Fibroblast of pulmonary artery (primary cell): Measurements from ENCODE around the gene JKAMP.

Experiments
- DNase-seq: peaks from one replicate; pipeline ENCODE4 v3.0.0-alpha.2; 2010; ENCODE audit warnings: low read depth
- H3K4me3 ChIP-seq: replicated peaks from 2 replicates; pipeline ENCODE4 v1.5.1; 2011; ENCODE audit warnings: low read depth, mild to moderate bottlenecking, control low read depth, low read length, moderate library complexity
- TF ChIP-seq, protein P1 (sequence below): IDR thresholded peaks from 2 replicates; pipeline ENCODE4 v1.5.1; 2011; ENCODE audit warnings: mild to moderate bottlenecking, control low read depth, low read length, inconsistent platforms; ENCODE audit errors: missing control alignments

The JKAMP gene

DNA sequence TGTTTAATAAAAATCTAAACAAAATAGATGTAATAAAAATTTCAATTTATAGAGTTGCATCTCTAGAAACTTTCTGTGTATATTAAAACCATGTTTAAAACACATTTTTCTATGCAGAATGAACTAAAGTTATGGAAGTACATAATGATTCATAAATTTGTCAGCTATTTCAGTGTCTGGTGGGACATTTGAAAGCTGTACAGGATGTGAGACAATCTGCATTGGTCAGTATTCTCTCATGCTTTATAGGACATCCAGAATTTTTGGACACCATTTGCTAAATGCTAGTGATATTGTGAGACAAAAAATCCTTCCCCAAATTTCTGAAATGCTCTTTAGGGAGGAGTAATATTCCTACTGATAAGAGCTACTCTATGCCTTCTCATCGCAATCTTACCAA lies 32.5 kb upstream of the JKAMP start:
- no peak for DNase-seq
- no peak overlapping the region for H3K4me3 ChIP-seq
- TF ChIP-seq, protein P1, sequence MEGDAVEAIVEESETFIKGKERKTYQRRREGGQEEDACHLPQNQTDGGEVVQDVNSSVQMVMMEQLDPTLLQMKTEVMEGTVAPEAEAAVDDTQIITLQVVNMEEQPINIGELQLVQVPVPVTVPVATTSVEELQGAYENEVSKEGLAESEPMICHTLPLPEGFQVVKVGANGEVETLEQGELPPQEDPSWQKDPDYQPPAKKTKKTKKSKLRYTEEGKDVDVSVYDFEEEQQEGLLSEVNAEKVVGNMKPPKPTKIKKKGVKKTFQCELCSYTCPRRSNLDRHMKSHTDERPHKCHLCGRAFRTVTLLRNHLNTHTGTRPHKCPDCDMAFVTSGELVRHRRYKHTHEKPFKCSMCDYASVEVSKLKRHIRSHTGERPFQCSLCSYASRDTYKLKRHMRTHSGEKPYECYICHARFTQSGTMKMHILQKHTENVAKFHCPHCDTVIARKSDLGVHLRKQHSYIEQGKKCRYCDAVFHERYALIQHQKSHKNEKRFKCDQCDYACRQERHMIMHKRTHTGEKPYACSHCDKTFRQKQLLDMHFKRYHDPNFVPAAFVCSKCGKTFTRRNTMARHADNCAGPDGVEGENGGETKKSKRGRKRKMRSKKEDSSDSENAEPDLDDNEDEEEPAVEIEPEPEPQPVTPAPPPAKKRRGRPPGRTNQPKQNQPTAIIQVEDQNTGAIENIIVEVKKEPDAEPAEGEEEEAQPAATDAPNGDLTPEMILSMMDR = no peak

DNA sequence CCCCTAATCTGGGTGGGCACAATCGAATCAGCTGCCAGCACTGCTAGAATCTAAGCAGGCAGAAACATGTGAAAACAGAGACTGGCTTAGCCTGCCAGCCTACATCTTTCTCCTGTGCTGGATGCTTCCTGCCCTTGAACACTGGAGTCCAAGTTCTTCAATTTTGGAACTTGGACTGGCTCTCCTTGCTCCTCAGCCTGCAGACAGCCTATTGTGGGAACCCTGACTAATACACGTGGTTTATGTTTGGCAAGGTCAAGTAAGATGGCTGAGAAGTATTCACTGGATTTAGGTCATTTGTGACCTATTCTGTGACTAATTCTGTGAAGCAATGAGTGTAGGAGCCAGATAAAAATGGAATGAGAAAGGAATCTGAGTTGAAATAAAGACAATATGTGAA lies 30.2 kb upstream of the JKAMP start:
- DNase-seq = peak; percentile 97
- H3K4me3 ChIP-seq = no peak overlapping the region
- TF ChIP-seq, protein P1 = no peak

DNA sequence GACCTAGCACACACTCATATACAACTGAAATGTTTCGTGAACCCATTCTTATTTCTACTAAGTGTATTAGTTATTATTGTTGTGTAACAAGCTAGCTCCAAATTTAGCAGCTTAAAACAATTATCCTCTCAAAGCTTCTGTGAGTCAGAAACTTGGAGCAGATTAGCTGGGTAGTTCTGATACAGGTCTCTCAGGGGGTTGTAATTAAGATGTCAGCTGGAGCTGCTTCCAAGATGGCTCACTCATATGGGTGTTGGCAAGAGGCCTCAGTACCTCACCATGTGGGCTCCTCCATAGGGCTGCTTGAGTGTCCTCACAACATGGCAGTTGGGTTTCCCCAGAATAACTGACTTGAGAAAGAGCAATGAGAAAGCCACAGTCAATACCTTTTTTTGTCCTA lies 28.9 kb upstream of the JKAMP start:
- peak; percentile 23 for DNase-seq
- TF ChIP-seq, protein P1 = no peak
- no peak overlapping the region for H3K4me3 ChIP-seq

GRCh38 chr14:59458486-59458885 lies 25.8 kb upstream of the JKAMP start:
- H3K4me3 ChIP-seq = no peak overlapping the region
- TF ChIP-seq, protein P1 = no peak

GRCh38 chr14:59460378-59460777 lies 23.9 kb upstream of the JKAMP start:
- no peak overlapping the region for H3K4me3 ChIP-seq
- DNase-seq = no peak
- TF ChIP-seq, protein P1 = no peak

More at GRCh38 chr14:59458486-59458885, 25.8 kb upstream of the JKAMP start:
- DNase-seq = no peak

- H3K4me3 ChIP-seq = no peak overlapping the region
- TF ChIP-seq, protein P1 = no peak
- no peak for DNase-seq
Measured at GRCh38 chr14:59461891-59462290, 22.4 kb upstream of the JKAMP start.

DNA sequence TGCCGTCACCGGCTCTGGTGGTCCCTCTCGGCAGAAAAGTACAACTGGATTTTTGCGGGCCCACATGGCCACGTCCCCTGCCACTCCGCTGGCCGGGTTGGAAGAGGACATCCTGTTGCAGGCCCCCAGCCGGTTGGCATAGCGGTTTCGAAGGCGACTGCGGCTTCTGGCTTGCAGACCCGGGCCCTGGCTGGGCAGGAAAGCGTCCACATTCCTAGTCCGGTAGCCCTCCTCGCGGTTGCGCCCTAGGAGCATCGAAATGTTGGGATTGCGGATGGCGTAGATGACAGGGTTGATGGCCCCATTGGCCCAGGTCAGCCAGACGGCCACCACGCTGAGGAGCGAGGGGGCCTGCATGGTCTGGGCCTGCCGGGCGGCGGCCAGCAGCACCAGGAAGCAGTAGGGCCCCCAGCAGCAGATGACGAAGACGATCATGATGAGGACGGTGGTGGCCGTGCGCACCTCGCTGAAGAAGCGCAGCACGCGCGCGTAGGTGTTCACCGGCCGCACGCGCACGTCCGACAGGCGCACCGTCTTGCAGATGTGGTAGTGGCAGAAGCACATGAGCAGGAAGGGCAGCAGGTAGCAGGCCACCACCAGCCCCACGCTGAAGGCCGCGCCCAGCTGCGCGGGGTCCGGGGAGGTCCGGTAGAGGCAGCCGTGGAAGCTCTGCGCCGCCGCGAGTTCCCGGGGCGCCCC lies 20.4 kb upstream of the JKAMP start:
- TF ChIP-seq, protein P1 = no peak
- no peak for DNase-seq
- H3K4me3 ChIP-seq = peak overlapping the region; percentile 56
